ENCODE results near the gene MRPL10.
"Not testable (repeated sequence)": the region's sequence is repeated elsewhere in the genome, so short reads cannot be mapped to it uniquely, and the experiment has no call there.

DNA sequence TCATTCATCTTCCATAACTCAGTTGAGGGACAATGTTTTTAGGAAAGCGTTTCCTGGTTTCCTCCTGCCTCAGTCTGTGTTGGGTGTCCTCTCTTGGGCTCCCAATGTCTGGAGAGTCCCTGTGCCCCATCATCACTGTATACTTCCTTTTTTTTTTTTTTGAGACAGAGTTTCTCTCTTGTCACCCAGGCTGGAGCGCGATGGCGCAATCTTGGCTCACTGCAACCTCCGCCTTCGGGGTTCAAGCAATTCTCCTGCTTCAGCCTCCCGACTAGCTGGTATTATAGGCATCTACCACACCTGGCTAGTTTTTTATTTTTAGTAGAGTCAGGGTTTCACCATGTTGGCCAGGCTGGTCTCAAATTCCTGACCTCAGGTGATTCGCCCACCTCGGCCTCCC, 57.7 kb downstream of the MRPL10 start:
- TF ChIP-seq EZH2 (IDR thresholded peaks at IDR 0.05; ENCODE audit: low read depth): not testable (repeated sequence)
- TF ChIP-seq, protein P1, sequence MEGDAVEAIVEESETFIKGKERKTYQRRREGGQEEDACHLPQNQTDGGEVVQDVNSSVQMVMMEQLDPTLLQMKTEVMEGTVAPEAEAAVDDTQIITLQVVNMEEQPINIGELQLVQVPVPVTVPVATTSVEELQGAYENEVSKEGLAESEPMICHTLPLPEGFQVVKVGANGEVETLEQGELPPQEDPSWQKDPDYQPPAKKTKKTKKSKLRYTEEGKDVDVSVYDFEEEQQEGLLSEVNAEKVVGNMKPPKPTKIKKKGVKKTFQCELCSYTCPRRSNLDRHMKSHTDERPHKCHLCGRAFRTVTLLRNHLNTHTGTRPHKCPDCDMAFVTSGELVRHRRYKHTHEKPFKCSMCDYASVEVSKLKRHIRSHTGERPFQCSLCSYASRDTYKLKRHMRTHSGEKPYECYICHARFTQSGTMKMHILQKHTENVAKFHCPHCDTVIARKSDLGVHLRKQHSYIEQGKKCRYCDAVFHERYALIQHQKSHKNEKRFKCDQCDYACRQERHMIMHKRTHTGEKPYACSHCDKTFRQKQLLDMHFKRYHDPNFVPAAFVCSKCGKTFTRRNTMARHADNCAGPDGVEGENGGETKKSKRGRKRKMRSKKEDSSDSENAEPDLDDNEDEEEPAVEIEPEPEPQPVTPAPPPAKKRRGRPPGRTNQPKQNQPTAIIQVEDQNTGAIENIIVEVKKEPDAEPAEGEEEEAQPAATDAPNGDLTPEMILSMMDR (conservative IDR thresholded peaks at IDR 0.05): not testable (repeated sequence)

Data from PC-9 (cell line).